B cell (primary cell): ENCODE data around the gene GRM8. TPM values are rescaled to one million over a fixed set of nuclear protein-coding genes. Genes with fewer than 3 reads are reported as not detected.

ENCODE experiments used
- ATAC-seq: fragments of 200-7000 bp; cut with Tn5 transposase; one replicate; pipeline ENCODE4 v1.10.0; 2021; ENCODE audit warnings: low read depth, mild to moderate bottlenecking, moderate number of reproducible peaks, moderate library complexity
- CTCF ChIA-PET: fragments of 350-600 bp; sonication (Branson Sonifier 250); formaldehyde crosslinking; loops from one replicate; lab custom pipeline; 2021; ENCODE audit warnings: antibody characterized with exemption, inconsistent platforms; lab: Charles Lee
- POLR2A ChIA-PET: fragments of 350-600 bp; sonication (Branson Sonifier 250); formaldehyde crosslinking; loops from one replicate; lab custom pipeline; 2021; ENCODE audit warnings: antibody characterized with exemption; lab: Charles Lee
- DNase-seq: peaks from one replicate; pipeline ENCODE4 v3.0.0; 2013
- H2AFZ ChIP-seq: 2 replicates; pipeline ENCODE4 v1.6.1; 2012; ENCODE audit warnings: mild to moderate bottlenecking, low read depth, low read length; ENCODE audit not compliant: insufficient read depth, poor library complexity, severe bottlenecking
- H3K27ac ChIP-seq, 2 donors: 1 replicate in 1 of 2; 2 replicates in 1 of 2; pipeline ENCODE4 v1.5.1; 2012 to 2013; ENCODE audit warnings: low read length in 2 of 2, mild to moderate bottlenecking in 2 of 2, moderate library complexity in 1 of 2
- H3K27me3 ChIP-seq, 4 experiments: fragments of 200-600 bp in 1 of 4; sonication (generic) in 1 of 4; replicated peaks in 1 of 4; 1 replicate in 2 of 4; 2 replicates in 2 of 4; pipeline versions ENCODE4 v1.6.1 to v1.7.0; 2013 to 2016; ENCODE audit warnings: low read length in 3 of 4, mild to moderate bottlenecking in 2 of 4, mixed read lengths in 1 of 4, moderate library complexity in 1 of 4; ENCODE audit not compliant: insufficient read depth in 4 of 4, control insufficient read depth in 3 of 4; ENCODE audit errors: control extremely low read depth in 1 of 4
- H3K36me3 ChIP-seq, 2 experiments: replicated peaks in 1 of 2; 1 replicate in 1 of 2; 2 replicates in 1 of 2; pipeline versions ENCODE4 v1.6.1 to v1.7.1; 2013; ENCODE audit warnings: low read length in 1 of 2; ENCODE audit not compliant: insufficient read depth in 2 of 2, control insufficient read depth in 1 of 2; ENCODE audit errors: control extremely low read depth in 1 of 2, extremely low read depth in 1 of 2
- H3K4me1 ChIP-seq, 2 donors: fragments of 200-600 bp in 1 of 2; sonication (generic) in 1 of 2; 1 replicate in 1 of 2; 2 replicates in 1 of 2; pipeline versions ENCODE4 v1.5.1 to v1.6.1; 2013 to 2017; ENCODE audit warnings: low read length in 2 of 2; ENCODE audit not compliant: control insufficient read depth in 2 of 2, insufficient read depth in 2 of 2
- H3K4me2 ChIP-seq: replicated peaks from 2 replicates; pipeline ENCODE3; 2012; ENCODE audit warnings: mild to moderate bottlenecking, low read depth, low read length; ENCODE audit not compliant: poor library complexity, severe bottlenecking
- H3K4me3 ChIP-seq, 5 experiments: fragments of 200-600 bp in 1 of 5; sonication (generic) in 1 of 5; 1 replicate in 3 of 5; 2 replicates in 2 of 5; pipeline versions ENCODE4 v1.5.1 to v1.7.0; 2011 to 2016; ENCODE audit warnings: low read length in 4 of 5, mild to moderate bottlenecking in 4 of 5, low read depth in 2 of 5, control low read depth in 1 of 5, moderate library complexity in 1 of 5; ENCODE audit not compliant: insufficient read depth in 1 of 5; ENCODE audit errors: control extremely low read depth in 1 of 5, extremely low read depth in 1 of 5
- H3K79me2 ChIP-seq: fragments of 200-600 bp; sonication (generic); one replicate; pipeline ENCODE4 v1.6.0; 2016; ENCODE audit warnings: low read length; ENCODE audit not compliant: control insufficient read depth, insufficient read depth
- H3K9ac ChIP-seq: fragments of 200-600 bp; sonication (generic); 2 replicates; pipeline ENCODE4 v1.6.1; 2017; ENCODE audit warnings: mild to moderate bottlenecking, low read length, moderate library complexity
- H3K9me3 ChIP-seq, 3 donors: one replicate each; pipeline versions ENCODE4 v1.6.1 to v1.7.1; 2013; ENCODE audit warnings: low read length in 2 of 3; ENCODE audit not compliant: control insufficient read depth in 2 of 3, insufficient read depth in 1 of 3; ENCODE audit errors: control extremely low read depth in 1 of 3
- H4K20me1 ChIP-seq: 2 replicates; pipeline ENCODE4 v1.6.0; 2012; ENCODE audit warnings: mild to moderate bottlenecking, low read length; ENCODE audit not compliant: insufficient read depth, control insufficient read depth, poor library complexity, severe bottlenecking
- H3K27ac Mint-ChIP-seq: one replicate; pipeline ENCODE4 v1.8.0; 2021; ENCODE audit warnings: mixed read lengths
- H3K27me3 Mint-ChIP-seq: one replicate; pipeline ENCODE4 v1.8.0; 2021; ENCODE audit warnings: mixed read lengths
- H3K4me1 Mint-ChIP-seq: one replicate; pipeline ENCODE4 v1.8.0; 2021; ENCODE audit warnings: mixed read lengths
- H3K4me3 Mint-ChIP-seq: one replicate; pipeline ENCODE4 v1.8.0; 2021; ENCODE audit warnings: mixed read lengths
- H3K9me3 Mint-ChIP-seq: one replicate; pipeline ENCODE4 v1.8.0; 2022; ENCODE audit warnings: mixed read lengths; ENCODE audit not compliant: insufficient read depth
- CTCF ChIP-seq: fragments of 200-600 bp; IDR thresholded peaks from one replicate; pipeline ENCODE4 v1.8.0; 2022; ENCODE audit warnings: antibody characterized with exemption, mild to moderate bottlenecking
- EZH2 ChIP-seq: IDR thresholded peaks from 2 replicates; pipeline ENCODE4 v1.6.1; 2012; ENCODE audit warnings: borderline replicate concordance, low read depth, mild to moderate bottlenecking, moderate library complexity, low read length; ENCODE audit not compliant: insufficient read depth, poor library complexity, severe bottlenecking
- WGBS: methylation state at CpG from one replicate; pipeline ENCODE4 v1.1.5; 2013; ENCODE audit warnings: missing lambda C conversion rate; ENCODE audit not compliant: insufficient coverage; 5-methylcytosine and 5-hydroxymethylcytosine counted together
- intact Hi-C: fragments of 100-400 bp; cut with micrococcal nuclease; formaldehyde crosslinking; loops from one replicate; pipeline ENCODE4 v1.10.0; 2022
- polyA plus RNA-seq: library from polyadenylated mRNA; depleted of rRNA; stranded (reverse); fragments of >200 nt; gene quantifications from 2 replicates; pipeline ENCODE4 v1.2.3, GENCODE V29; 2012
- total RNA-seq, 2 donors: library from RNA; stranded (reverse); fragments of 120-200 nt in 1 of 2; gene quantifications; 1 replicate in 1 of 2; 2 replicates in 1 of 2; pipeline versions ENCODE4 v1.2.3 to v1.2.4, GENCODE V29; 2013 to 2022

The GRM8 gene
- total and polyA plus RNA-seq, 2 donors (not counting 1 experiment from before 2014, with no cell fraction given): not detected

GRCh38 chr7:127034186-127034806 lies 218.4 kb downstream of the GRM8 start:
- Mint-ChIP-seq H3K27me3 (peaks cover 12% of the 10 kb centered on the region), H3K4me3 (no peak overlapping the region)
- CTCF ChIA-PET: no interaction called here

GRCh38 chr7:127029823-127030222 lies 222.9 kb downstream of the GRM8 start:
- no peaks in the 10 kb centered on the region for H3K9me3 Mint-ChIP-seq
- H3K4me2 ChIP-seq: no peak overlapping the region
- no peaks in the 10 kb centered on the region for H4K20me1 ChIP-seq
- H3K9me3 ChIP-seq: peaks cover 0 to 3% (median 0%) of the 10 kb centered on the region in 3 donors
- no peak overlapping the region for H3K27ac ChIP-seq
- H3K79me2 ChIP-seq: no peaks in the 10 kb centered on the region
- no peak overlapping the region for H3K4me3 Mint-ChIP-seq
- ATAC-seq: no peak
- POLR2A ChIA-PET: no interaction called here
- no peaks in the 10 kb centered on the region for H3K4me1 Mint-ChIP-seq
- H3K27me3 Mint-ChIP-seq: peaks cover 3% of the 10 kb centered on the region
- no peaks in the 10 kb centered on the region for H3K4me1 ChIP-seq
- no CpG with 5 or more reads among the region's 2 CpGs for WGBS
- H3K27me3 ChIP-seq: no peaks in the 10 kb centered on the region
- no peak overlapping the region for H3K27ac Mint-ChIP-seq
- TF ChIP-seq EZH2: no peak
- no peak for TF ChIP-seq CTCF
- intact Hi-C loops: no loop called here
- H3K4me3 ChIP-seq: no peak overlapping the region
- no peak overlapping the region for H3K9ac ChIP-seq
- DNase-seq: no peak
- no peaks in the 10 kb centered on the region for H3K36me3 ChIP-seq
- H2AFZ ChIP-seq: no peak overlapping the region
- CTCF ChIA-PET: no interaction called here

More at GRCh38 chr7:127034186-127034806, 218.4 kb downstream of the GRM8 start:
- Histone ChIP-seq H3K9ac (no peak overlapping the region), H3K9me3 (peaks cover 0 to 3% (median 0%) of the 10 kb centered on the region in 3 donors), H3K27ac (no peak overlapping the region), H3K4me1 (no peaks in the 10 kb centered on the region), H3K4me2 (no peak overlapping the region), H3K4me3 (no peak overlapping the region), H2AFZ (no peak overlapping the region), H4K20me1 (no peaks in the 10 kb centered on the region), H3K79me2 (no peaks in the 10 kb centered on the region), H3K36me3 (no peaks in the 10 kb centered on the region), H3K27me3 (no peaks in the 10 kb centered on the region)
- ATAC-seq (no peak), DNase-seq (no peak)
- POLR2A ChIA-PET: no interaction called here
- Mint-ChIP-seq H3K27ac (no peak overlapping the region), H3K9me3 (no peaks in the 10 kb centered on the region), H3K4me1 (no peaks in the 10 kb centered on the region)
- TF ChIP-seq CTCF (no peak), EZH2 (no peak)
- intact Hi-C loops: no loop called here
